Mucosa of gallbladder (tissue), 1 donor: Measurements from ENCODE around the gene PARP12. TPM values are rescaled to one million over a fixed set of nuclear protein-coding genes. Genes with fewer than 3 reads are reported as not detected.

Source experiments
- DNase-seq: peaks from one replicate; pipeline ENCODE4 v3.0.0-alpha.2; 2020; ENCODE audit warnings: low spot score
- total RNA-seq: library from RNA; stranded (reverse); gene quantifications from one replicate; pipeline ENCODE4 v1.2.1, GENCODE V29; 2021
- donor health status: DM: no; HTN: no; CAD: no.

PARP12 gene
- total RNA-seq, 1 donor from 2014 or later: 26.7 TPM

- no peak for DNase-seq
Measured at GRCh38 chr7:140035400-140036223, 27.1 kb downstream of the PARP12 start.

GRCh38 chr7:140034421-140034820 lies 28.3 kb downstream of the PARP12 start:
- DNase-seq: no peak

GRCh38 chr7:140033779-140034363 lies 28.9 kb downstream of the PARP12 start:
- no peak for DNase-seq

GRCh38 chr7:140033036-140033435 lies 29.7 kb downstream of the PARP12 start:
- DNase-seq: no peak

GRCh38 chr7:140031364-140031763 lies 31.4 kb downstream of the PARP12 start:
- DNase-seq: no peak

- no peak for DNase-seq
Measured at GRCh38 chr7:140029072-140029471, 33.7 kb downstream of the PARP12 start.

- DNase-seq: no peak
Measured at GRCh38 chr7:140028311-140028710, 34.4 kb downstream of the PARP12 start.

GRCh38 chr7:140027858-140028257 lies 34.9 kb downstream of the PARP12 start:
- no peak for DNase-seq

GRCh38 chr7:140026935-140027334 lies 35.8 kb downstream of the PARP12 start:
- no peak for DNase-seq

- DNase-seq: no peak
Measured at GRCh38 chr7:140025814-140026433, 36.8 kb downstream of the PARP12 start.

- DNase-seq: no peak
Measured at GRCh38 chr7:140025241-140025640, 37.5 kb downstream of the PARP12 start.

- no peak for DNase-seq
Measured at GRCh38 chr7:140024585-140024984, 38.2 kb downstream of the PARP12 start.

- no peak for DNase-seq
Measured at GRCh38 chr7:140023728-140024127, 39.0 kb downstream of the PARP12 start.

GRCh38 chr7:140022582-140023211 lies 40.1 kb downstream of the PARP12 start:
- DNase-seq: no peak

- DNase-seq: no peak
Measured at GRCh38 chr7:140021603-140022002, 41.1 kb downstream of the PARP12 start.

GRCh38 chr7:140019606-140020005 lies 43.1 kb downstream of the PARP12 start:
- DNase-seq: no peak

GRCh38 chr7:140019172-140019571 lies 43.6 kb downstream of the PARP12 start:
- DNase-seq: no peak

GRCh38 chr7:140018125-140019043 lies 44.4 kb downstream of the PARP12 start:
- DNase-seq: no peak

GRCh38 chr7:140017543-140017942 lies 45.2 kb downstream of the PARP12 start:
- no peak for DNase-seq

GRCh38 chr7:140017034-140017433 lies 45.7 kb downstream of the PARP12 start:
- DNase-seq: no peak

GRCh38 chr7:140016540-140016939 lies 46.2 kb downstream of the PARP12 start:
- DNase-seq: no peak
